SU-DHL-6 (cell line): ENCODE results near the gene AQP5.

Experiments
- H2AFZ ChIP-seq: fragments of 200-600 bp; sonication (generic); 2 replicates; pipeline ENCODE4 v1.6.1; 2014; ENCODE audit warnings: low read depth, mild to moderate bottlenecking, moderate library complexity, mixed read lengths, antibody characterized with exemption, low read length; ENCODE audit not compliant: severe bottlenecking
- H3F3A ChIP-seq: fragments of 200-600 bp; shearing (Covaris generic); 2 replicates; pipeline ENCODE4 v1.6.0; 2016; ENCODE audit warnings: antibody characterized with exemption, mild to moderate bottlenecking; ENCODE audit not compliant: insufficient read depth
- H3K27ac ChIP-seq: fragments of 200-600 bp; sonication (generic); 2 replicates; pipeline ENCODE4 v1.5.1; 2016; ENCODE audit warnings: low read depth, mild to moderate bottlenecking, low read length, moderate library complexity, mixed read lengths
- H3K27me3 ChIP-seq: fragments of 200-600 bp; sonication (generic), shearing (Covaris generic); 2 replicates; pipeline ENCODE4 v1.6.0; 2014; ENCODE audit warnings: mild to moderate bottlenecking, low read length
- H3K36me3 ChIP-seq: fragments of 200-600 bp; sonication (generic); 2 replicates; pipeline ENCODE4 v1.6.1; 2014; ENCODE audit warnings: mild to moderate bottlenecking, low read length, mixed read lengths
- H3K4me2 ChIP-seq: fragments of 300-600, 200-600 bp; shearing (Covaris generic), sonication (generic); 2 replicates; pipeline ENCODE4 v1.6.0; 2014; ENCODE audit warnings: low read length, low read depth, mild to moderate bottlenecking; ENCODE audit not compliant: poor library complexity, severe bottlenecking
- H3K4me3 ChIP-seq: fragments of 200-600 bp; sonication (generic); 2 replicates; pipeline ENCODE4 v1.5.1; 2014; ENCODE audit warnings: antibody characterized with exemption, low read length, mild to moderate bottlenecking, mixed read lengths; ENCODE audit not compliant: insufficient read depth, poor library complexity, severe bottlenecking
- H3K79me2 ChIP-seq: fragments of 200-600 bp; sonication (generic); 2 replicates; pipeline ENCODE4 v1.6.1; 2014; ENCODE audit warnings: mild to moderate bottlenecking, low read length, moderate library complexity; ENCODE audit not compliant: insufficient read depth
- H3K9ac ChIP-seq: fragments of 200-600 bp; sonication (generic); 2 replicates; pipeline ENCODE4 v1.7.0; 2014; ENCODE audit warnings: mild to moderate bottlenecking, low read length
- H3K9me2 ChIP-seq: fragments of 200-600 bp; sonication (generic); replicated peaks from 2 replicates; pipeline ENCODE4 v1.6.1; 2014; ENCODE audit warnings: low read length; ENCODE audit not compliant: insufficient read depth
- H3K9me3 ChIP-seq: fragments of 200-600 bp; sonication (generic); 2 replicates; pipeline ENCODE4 v1.6.1; 2014; ENCODE audit warnings: low read length, mixed read lengths; ENCODE audit not compliant: insufficient read depth
- H4K20me1 ChIP-seq: fragments of 200-600 bp; sonication (generic); 2 replicates; pipeline ENCODE4 v1.6.1; 2014; ENCODE audit warnings: low read depth, mild to moderate bottlenecking, antibody characterized with exemption, low read length, moderate library complexity, mixed read lengths
- EZH2phosphoT487 ChIP-seq: fragments of 200-600 bp; sonication (generic), shearing (Covaris generic); conservative IDR thresholded peaks from 2 replicates; pipeline ENCODE4 v1.6.1; 2018; ENCODE audit warnings: mild to moderate bottlenecking, antibody characterized with exemption, low read length, moderate library complexity, mixed read lengths
- TF ChIP-seq, protein P1 (sequence below): fragments of 200-600 bp; sonication (generic); IDR thresholded peaks from one replicate; pipeline ENCODE4 v1.5.1; 2017; ENCODE audit warnings: antibody characterized with exemption, mild to moderate bottlenecking, low read length, moderate library complexity; ENCODE audit not compliant: insufficient read depth, poor library complexity, severe bottlenecking

The AQP5 gene

DNA sequence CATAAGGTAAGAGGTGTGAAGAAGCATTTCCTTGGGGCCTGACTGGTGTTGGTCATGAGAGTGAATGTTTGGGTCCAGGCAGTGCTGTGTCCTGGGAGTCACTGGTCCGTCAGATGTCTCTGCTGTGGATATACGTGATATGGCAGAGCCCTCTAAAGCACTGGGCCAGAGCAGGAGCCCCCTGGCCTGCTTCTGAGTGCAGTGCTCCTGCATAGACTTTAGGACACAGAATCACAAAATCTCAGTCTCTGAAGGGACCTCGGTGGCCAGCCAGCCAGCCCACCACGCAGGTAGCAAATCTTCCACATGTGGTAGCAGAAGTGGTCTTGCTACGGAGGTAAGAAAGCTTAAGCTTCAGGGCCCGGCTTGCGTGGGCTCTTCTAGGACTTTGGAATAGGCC lies 29.6 kb upstream of the AQP5 start:
- H3K27me3 ChIP-seq: no peaks in the 10 kb centered on the region
- no peaks in the 10 kb centered on the region for H4K20me1 ChIP-seq
- H3F3A ChIP-seq: no peaks in the 10 kb centered on the region
- no peaks in the 10 kb centered on the region for H3K36me3 ChIP-seq
- H3K9me3 ChIP-seq: no peaks in the 10 kb centered on the region
- no peak overlapping the region for H3K4me3 ChIP-seq
- TF ChIP-seq EZH2phosphoT487: no peak
- H3K79me2 ChIP-seq: no peaks in the 10 kb centered on the region
- no peaks in the 10 kb centered on the region for H3K9me2 ChIP-seq
- H3K4me2 ChIP-seq: no peak overlapping the region
- H2AFZ ChIP-seq: no peak overlapping the region
- no peak overlapping the region for H3K27ac ChIP-seq
- no peak overlapping the region for H3K9ac ChIP-seq

DNA sequence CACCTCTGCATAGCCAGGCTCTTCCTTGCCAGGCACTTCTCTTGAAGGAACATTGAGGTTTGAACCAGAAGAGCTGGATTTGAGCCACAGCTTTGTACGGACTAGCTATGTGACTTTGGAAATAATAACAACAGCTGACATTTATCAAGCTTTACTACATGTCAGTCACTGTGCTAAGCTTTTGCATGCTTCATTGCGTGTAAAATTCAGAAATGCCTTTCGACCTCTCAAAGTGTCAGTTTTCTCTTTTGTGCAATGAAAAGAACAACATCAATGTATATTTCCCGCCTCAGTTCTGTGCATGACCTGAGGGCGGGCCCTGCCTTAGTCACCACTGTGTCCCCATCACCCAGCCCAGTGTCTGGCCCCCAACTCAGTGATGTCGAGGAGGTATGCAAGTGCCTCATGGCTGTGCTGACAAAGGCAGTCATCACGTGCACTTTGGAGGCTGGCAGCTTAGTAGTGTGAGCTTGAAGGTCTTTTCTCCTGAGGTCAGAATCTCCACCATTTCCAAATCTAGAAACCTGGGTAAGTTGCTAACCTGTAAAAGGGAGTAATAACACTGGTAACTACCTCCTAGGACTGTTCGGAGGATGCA lies 29.0 kb upstream of the AQP5 start:
- Histone ChIP-seq H3F3A (no peaks in the 10 kb centered on the region), H4K20me1 (no peaks in the 10 kb centered on the region), H3K9ac (no peak overlapping the region), H2AFZ (no peak overlapping the region), H3K9me3 (no peaks in the 10 kb centered on the region), H3K79me2 (no peaks in the 10 kb centered on the region), H3K27me3 (no peaks in the 10 kb centered on the region), H3K27ac (no peak overlapping the region), H3K4me3 (no peak overlapping the region), H3K9me2 (no peaks in the 10 kb centered on the region), H3K36me3 (no peaks in the 10 kb centered on the region), H3K4me2 (no peak overlapping the region)
- TF ChIP-seq, protein P1, sequence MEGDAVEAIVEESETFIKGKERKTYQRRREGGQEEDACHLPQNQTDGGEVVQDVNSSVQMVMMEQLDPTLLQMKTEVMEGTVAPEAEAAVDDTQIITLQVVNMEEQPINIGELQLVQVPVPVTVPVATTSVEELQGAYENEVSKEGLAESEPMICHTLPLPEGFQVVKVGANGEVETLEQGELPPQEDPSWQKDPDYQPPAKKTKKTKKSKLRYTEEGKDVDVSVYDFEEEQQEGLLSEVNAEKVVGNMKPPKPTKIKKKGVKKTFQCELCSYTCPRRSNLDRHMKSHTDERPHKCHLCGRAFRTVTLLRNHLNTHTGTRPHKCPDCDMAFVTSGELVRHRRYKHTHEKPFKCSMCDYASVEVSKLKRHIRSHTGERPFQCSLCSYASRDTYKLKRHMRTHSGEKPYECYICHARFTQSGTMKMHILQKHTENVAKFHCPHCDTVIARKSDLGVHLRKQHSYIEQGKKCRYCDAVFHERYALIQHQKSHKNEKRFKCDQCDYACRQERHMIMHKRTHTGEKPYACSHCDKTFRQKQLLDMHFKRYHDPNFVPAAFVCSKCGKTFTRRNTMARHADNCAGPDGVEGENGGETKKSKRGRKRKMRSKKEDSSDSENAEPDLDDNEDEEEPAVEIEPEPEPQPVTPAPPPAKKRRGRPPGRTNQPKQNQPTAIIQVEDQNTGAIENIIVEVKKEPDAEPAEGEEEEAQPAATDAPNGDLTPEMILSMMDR: no peak
- TF ChIP-seq EZH2phosphoT487: no peak

DNA sequence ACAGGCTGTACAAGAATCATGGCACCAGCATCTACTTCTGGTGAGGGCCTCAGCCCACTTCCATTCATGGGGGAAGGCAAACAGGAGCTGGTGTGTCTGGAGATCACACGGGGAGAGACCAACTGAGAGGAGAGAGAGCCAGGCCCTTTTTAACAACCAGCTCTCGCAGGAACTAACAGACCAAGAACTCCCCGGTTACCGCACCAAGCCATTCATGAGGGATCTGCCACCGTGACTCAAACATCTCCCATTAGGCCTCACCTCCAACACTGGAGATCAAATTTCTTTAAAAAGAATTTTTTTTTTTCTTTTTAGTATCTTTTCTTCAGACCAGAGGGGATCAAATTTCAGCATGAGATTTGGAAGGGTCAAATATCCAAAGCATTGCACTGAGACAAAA lies 27.9 kb upstream of the AQP5 start:
- H3F3A ChIP-seq: no peaks in the 10 kb centered on the region
- no peak overlapping the region for H3K4me3 ChIP-seq
- H2AFZ ChIP-seq: no peak overlapping the region
- no peaks in the 10 kb centered on the region for H3K36me3 ChIP-seq
- H3K9me2 ChIP-seq: no peaks in the 10 kb centered on the region
- no peaks in the 10 kb centered on the region for H3K79me2 ChIP-seq
- H3K27me3 ChIP-seq: no peaks in the 10 kb centered on the region
- H3K27ac ChIP-seq: no peak overlapping the region
- H4K20me1 ChIP-seq: no peaks in the 10 kb centered on the region
- TF ChIP-seq, protein P1: no peak
- TF ChIP-seq EZH2phosphoT487: no peak
- no peak overlapping the region for H3K4me2 ChIP-seq
- no peak overlapping the region for H3K9ac ChIP-seq
- H3K9me3 ChIP-seq: no peaks in the 10 kb centered on the region

DNA sequence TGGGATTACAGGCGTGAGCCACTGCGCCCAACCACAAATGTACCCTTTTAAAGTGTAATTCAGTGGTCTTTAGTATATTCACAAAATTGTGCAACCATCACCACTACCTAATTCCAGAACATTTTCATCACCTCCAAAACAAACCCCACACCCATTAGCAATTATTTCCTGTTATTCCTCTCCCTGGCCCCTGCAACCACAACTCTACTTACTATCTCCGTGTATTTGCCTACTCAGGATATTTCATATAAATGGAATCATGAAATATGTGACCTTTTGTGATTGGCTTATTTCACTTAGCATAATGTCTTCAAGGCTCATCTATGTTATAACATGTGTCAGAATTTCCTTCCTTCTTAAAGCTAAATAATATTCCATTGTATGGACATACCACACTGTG lies 27.2 kb upstream of the AQP5 start:
- TF ChIP-seq EZH2phosphoT487: no peak
- TF ChIP-seq, protein P1: no peak
- Histone ChIP-seq H3K9me2 (no peaks in the 10 kb centered on the region), H3K4me3 (no peak overlapping the region), H3K9me3 (no peaks in the 10 kb centered on the region), H2AFZ (no peak overlapping the region), H4K20me1 (no peaks in the 10 kb centered on the region), H3K27ac (no peak overlapping the region), H3K36me3 (no peaks in the 10 kb centered on the region), H3K27me3 (no peaks in the 10 kb centered on the region), H3F3A (no peaks in the 10 kb centered on the region), H3K79me2 (no peaks in the 10 kb centered on the region), H3K4me2 (no peak overlapping the region), H3K9ac (no peak overlapping the region)
